22Rv1 (cell line): Measurements from ENCODE around the gene TMEM121.

Experiments
- ZFX ChIP-seq: fragments of 450-650 bp; IDR thresholded peaks from 2 replicates; pipeline ENCODE4 v1.6.1; 2017; ENCODE audit warnings: antibody characterized with exemption, borderline replicate concordance
- TF ChIP-seq, protein P1 (sequence below): fragments of 450-650 bp; IDR thresholded peaks from 2 replicates; pipeline ENCODE4 v1.5.1; 2017; ENCODE audit warnings: mild to moderate bottlenecking

DNA sequence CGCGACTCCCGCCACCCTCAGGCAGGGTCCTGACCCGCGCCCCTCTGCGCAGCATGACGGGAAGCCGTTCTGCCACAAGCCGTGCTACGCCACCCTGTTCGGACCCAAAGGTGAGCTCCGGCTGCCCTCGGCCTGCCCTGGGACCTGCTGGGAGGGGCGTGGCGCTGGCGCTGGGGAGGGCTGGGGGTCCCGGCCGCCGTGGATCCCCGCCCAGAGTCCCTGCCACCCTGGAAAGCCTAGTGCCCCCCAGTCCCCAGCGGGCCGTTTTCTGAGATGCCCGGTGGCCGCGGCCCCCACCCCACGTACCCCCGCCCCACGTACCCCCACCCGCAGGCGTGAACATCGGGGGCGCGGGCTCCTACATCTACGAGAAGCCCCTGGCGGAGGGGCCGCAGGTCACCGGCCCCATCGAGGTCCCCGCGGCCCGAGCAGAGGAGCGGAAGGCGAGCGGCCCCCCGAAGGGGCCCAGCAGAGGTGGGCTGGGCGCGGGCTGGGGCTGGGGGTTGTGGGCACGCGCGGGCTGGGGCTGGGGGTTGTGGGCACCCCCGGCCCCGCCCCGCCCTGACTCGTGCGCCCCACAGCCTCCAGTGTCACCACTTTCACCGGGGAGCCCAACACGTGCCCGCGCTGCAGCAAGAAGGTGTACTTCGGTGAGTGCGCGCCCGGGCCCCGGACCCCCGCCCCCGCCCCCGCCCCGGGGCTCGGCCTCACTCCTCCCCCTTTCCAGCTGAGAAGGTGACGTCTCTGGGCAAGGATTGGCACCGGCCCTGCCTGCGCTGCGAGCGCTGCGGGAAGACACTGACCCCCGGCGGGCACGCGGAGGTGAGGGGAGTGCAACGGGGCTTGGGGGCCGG lies 47.8 kb upstream of the TMEM121 start:
- TF ChIP-seq, protein P1, sequence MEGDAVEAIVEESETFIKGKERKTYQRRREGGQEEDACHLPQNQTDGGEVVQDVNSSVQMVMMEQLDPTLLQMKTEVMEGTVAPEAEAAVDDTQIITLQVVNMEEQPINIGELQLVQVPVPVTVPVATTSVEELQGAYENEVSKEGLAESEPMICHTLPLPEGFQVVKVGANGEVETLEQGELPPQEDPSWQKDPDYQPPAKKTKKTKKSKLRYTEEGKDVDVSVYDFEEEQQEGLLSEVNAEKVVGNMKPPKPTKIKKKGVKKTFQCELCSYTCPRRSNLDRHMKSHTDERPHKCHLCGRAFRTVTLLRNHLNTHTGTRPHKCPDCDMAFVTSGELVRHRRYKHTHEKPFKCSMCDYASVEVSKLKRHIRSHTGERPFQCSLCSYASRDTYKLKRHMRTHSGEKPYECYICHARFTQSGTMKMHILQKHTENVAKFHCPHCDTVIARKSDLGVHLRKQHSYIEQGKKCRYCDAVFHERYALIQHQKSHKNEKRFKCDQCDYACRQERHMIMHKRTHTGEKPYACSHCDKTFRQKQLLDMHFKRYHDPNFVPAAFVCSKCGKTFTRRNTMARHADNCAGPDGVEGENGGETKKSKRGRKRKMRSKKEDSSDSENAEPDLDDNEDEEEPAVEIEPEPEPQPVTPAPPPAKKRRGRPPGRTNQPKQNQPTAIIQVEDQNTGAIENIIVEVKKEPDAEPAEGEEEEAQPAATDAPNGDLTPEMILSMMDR: no peak
- TF ChIP-seq ZFX: no peak
